GM13976 (cell line): ENCODE results near the gene ZNF407.

ENCODE experiments used
- DNase-seq: peaks from one replicate; pipeline ENCODE4 v3.0.0; 2012; ENCODE audit warnings: low spot score
- in situ Hi-C: fragments of 300-500 bp; cut with MboI; formaldehyde crosslinking; loops from one replicate; pipeline ENCODE4 v1.12.0; 2022; ENCODE audit warnings: low sequenced_read_pairs, mixed read lengths, inconsistent platforms; ENCODE audit not compliant: unreplicated experiment
- TF ChIP-seq, protein P1 (sequence below): IDR thresholded peaks from 2 replicates; pipeline ENCODE4 v1.5.1; 2012; ENCODE audit warnings: borderline replicate concordance, mild to moderate bottlenecking; ENCODE audit not compliant: insufficient read depth; ENCODE audit errors: extremely low read depth, missing control alignments, control extremely low read depth

Gene ZNF407

DNA sequence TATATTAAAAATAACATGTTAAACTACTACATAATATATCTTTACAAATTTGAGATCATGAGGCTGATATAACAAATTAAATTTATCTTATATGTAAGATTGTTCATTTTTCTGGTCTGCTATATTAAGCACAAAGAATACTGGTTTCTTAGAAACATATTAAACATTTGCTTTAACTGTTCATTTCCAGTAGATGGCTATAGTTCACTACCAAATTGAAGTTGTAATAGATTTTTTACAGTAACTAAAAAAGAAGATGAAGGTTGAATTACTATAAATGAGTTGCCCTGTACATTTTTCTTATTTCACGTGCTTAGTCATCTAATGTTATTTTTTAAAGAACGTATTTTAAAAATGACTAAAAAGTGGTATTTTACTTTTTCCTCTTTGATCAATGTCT, 57.0 kb downstream of the ZNF407 start:
- DNase-seq = no peak
- in situ Hi-C loops = loop anchor here (25.0 kb wide), 2 partner anchors 308 to 833 kb away; no protein-coding TSS in a partner anchor
- TF ChIP-seq, protein P1, sequence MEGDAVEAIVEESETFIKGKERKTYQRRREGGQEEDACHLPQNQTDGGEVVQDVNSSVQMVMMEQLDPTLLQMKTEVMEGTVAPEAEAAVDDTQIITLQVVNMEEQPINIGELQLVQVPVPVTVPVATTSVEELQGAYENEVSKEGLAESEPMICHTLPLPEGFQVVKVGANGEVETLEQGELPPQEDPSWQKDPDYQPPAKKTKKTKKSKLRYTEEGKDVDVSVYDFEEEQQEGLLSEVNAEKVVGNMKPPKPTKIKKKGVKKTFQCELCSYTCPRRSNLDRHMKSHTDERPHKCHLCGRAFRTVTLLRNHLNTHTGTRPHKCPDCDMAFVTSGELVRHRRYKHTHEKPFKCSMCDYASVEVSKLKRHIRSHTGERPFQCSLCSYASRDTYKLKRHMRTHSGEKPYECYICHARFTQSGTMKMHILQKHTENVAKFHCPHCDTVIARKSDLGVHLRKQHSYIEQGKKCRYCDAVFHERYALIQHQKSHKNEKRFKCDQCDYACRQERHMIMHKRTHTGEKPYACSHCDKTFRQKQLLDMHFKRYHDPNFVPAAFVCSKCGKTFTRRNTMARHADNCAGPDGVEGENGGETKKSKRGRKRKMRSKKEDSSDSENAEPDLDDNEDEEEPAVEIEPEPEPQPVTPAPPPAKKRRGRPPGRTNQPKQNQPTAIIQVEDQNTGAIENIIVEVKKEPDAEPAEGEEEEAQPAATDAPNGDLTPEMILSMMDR = no peak

DNA sequence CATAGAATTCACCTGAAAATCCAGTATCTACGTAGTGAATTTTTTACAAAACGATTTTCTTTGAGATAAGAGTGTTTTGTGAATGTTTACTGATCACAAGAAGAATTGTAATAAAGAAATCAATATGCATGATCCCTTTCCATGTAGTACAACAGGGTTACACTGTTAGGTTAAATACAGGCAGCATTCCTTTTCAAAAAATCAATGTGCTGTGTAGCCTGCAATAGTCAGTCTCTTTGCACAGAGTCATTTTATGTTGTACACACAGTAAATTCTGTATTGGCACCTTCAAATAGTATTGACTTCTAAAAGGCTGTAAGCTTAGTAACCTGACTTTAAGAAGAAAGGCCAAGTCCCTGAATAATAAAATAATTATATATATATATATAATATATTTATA, 63.3 kb downstream of the ZNF407 start:
- in situ Hi-C loops = loop anchor here (25.0 kb wide), 2 partner anchors 301 to 826 kb away; no protein-coding TSS in a partner anchor
- TF ChIP-seq, protein P1 = no peak
- no peak for DNase-seq

DNA sequence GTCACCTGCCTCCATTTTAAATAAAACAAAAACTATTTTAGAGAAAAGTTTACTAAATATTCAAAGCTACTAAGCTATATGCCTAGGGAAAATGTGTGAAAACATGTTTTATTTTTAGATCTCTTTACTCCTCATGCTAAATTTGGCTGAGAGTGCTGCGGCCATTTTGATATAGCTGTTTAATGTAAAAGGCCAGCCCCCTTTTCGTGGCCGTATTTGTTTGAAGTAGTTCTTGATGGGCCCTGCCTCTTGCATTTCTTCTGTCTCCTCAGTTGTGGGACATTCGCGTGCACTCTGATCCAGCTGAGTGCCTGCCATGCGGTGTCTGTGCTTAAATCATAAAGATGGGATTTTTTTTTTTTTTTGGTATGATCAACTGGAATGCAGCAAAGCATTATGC, 64.0 kb downstream of the ZNF407 start:
- TF ChIP-seq, protein P1 = no peak
- in situ Hi-C loops = loop anchor here (25.0 kb wide), 2 partner anchors 301 to 826 kb away; no protein-coding TSS in a partner anchor
- no peak for DNase-seq

DNA sequence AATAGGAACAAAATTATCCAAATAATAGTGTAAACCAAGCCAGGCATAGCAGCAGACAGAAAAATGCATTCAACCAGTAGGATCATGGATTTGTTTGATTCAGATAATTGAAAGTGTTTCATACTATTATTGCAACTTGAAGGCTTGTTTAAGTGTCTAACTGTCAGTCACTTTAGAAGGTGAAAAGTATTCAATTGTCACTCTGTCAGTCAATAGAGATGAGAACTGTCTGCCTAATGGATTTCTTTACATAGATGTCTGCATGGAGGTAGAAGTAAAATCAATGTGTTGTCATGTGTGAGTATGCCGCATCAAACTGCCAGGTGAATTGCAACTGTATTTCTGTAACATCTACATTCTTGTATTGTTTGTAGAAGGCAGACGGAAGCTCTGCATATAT, 65.0 kb downstream of the ZNF407 start:
- in situ Hi-C loops = loop anchor here (25.0 kb wide), 2 partner anchors 300 to 825 kb away; no protein-coding TSS in a partner anchor

DNA sequence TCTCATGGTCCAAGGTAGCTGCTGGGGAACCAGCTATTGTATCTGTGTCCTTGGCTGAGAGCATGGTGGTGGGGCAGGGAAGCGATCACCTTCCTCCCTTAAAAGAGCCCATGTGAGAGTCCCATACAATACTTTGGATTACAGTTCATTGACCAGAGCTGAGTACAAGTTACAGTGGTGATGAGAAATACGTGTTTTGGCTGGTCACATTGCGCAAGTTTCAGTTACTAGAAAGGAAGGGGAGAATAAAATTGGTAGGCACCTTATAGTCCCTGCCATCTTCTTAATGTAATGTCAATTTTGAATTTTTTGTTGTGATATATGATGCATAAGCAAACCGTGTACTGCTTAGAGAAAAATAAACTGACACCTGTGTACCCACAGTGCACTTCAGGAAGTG, 67.7 kb downstream of the ZNF407 start:
- TF ChIP-seq, protein P1 = no peak
- in situ Hi-C loops = loop anchor here (25.0 kb wide), 2 partner anchors 297 to 822 kb away; no protein-coding TSS in a partner anchor
- DNase-seq = no peak

More for the DNA sequence above, 65.0 kb downstream of the ZNF407 start:
- TF ChIP-seq, protein P1 = no peak
- no peak for DNase-seq

DNA sequence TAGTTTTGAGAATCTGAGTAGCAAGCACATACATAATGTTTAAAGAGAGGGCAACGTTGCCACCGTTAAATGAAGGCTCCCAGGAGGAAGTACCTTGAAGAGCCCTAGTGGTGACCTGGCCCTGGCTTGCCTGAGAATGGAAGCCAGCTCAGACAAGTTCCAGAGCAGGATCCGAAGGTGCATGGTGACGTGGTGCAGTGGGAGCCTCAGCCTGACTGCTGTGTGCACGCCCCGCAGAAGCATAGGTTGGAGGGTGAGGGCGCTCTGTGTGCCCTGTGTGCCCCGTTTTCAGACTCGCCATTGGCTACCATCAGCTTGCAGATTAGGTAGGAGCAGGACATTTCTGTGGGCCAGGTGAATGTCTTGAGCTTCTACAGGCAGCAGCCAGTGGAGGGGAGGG, 68.2 kb downstream of the ZNF407 start:
- TF ChIP-seq, protein P1 = no peak
- DNase-seq = no peak
- in situ Hi-C loops = loop anchor here (25.0 kb wide), 2 partner anchors 296 to 821 kb away; no protein-coding TSS in a partner anchor

DNA sequence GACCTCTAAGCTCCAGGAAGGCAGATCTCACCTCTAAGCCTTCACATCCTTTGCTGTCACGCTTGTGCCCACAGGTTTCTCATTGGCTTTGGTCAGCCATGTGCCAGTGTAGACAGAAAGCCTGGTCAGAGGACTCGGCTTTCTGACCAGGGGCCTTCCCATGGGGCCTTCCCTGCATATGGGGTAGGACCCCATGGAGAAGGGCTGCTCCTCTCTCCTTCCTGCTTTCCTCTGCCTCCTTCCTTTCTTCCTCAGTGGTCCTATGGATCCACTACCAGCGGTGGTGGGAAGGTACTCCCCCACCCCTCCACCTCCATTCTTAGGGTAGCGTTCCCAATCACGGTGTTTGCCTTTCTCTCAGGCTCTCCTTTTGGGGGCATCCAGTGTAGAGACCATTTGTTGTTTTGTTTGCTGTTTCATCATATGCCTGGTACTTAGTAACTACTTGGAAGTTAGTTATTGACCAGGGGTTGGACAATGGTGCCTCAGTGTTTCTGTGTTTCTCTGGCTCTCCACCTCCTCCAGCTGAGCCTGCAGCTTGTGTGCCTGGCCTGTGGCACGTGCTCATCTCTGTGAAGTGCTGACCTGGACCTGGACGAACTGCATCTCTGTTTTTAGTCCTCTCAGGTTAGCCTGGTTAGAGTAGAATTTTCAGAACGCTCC, 71.6 kb downstream of the ZNF407 start:
- in situ Hi-C loops = loop anchor here (25.0 kb wide), 2 partner anchors 293 to 818 kb away; no protein-coding TSS in a partner anchor
- TF ChIP-seq, protein P1 = no peak
- no peak for DNase-seq
